Caco-2 (cell line): Measurements from ENCODE around the gene EAF1. TPM values are rescaled to one million over a fixed set of nuclear protein-coding genes. Genes with fewer than 3 reads are reported as not detected.

ENCODE experiments used
- BruUV-seq: library from RNA; stranded (reverse); fragments of 400-500 nt; replicated peaks from 2 replicates; lab custom pipeline; 2021; lab: Mats Ljungman, UMichigan
- CTCF ChIA-PET: fragments of 300-600 bp; sonication (Branson Sonifier 250); formaldehyde crosslinking; loops from one replicate; lab custom pipeline; 2022; ENCODE audit warnings: antibody characterized with exemption; lab: Charles Lee
- POLR2A ChIA-PET: fragments of 300-600 bp; sonication (Branson Sonifier 250); formaldehyde crosslinking; loops from one replicate; lab custom pipeline; 2022; ENCODE audit warnings: antibody characterized with exemption; lab: Charles Lee
- DNase-seq, 2 experiments: peaks; one replicate each; pipeline versions ENCODE4 v3.0.0 to v3.0.0-alpha.2; 2020 to 2022
- H3K27me3 ChIP-seq: replicated peaks from 2 replicates; pipeline ENCODE4 v1.6.0; 2011; ENCODE audit warnings: low read length; ENCODE audit not compliant: control insufficient read depth, insufficient read depth
- H3K36me3 ChIP-seq: 2 replicates; pipeline ENCODE4 v1.5.1; 2011; ENCODE audit warnings: low read length; ENCODE audit not compliant: control insufficient read depth, insufficient read depth
- H3K4me1 ChIP-seq: fragments of 250-450 bp; sonication (Bioruptor Pico); 2 replicates; pipeline ENCODE4 v1.5.1; 2020; ENCODE audit warnings: mild to moderate bottlenecking
- H3K4me3 ChIP-seq: 2 replicates; pipeline ENCODE4 v1.5.1; 2011; ENCODE audit warnings: low read depth, mild to moderate bottlenecking, control low read depth, low read length
- H3K9me3 ChIP-seq: fragments of 250-450 bp; sonication (Bioruptor Pico); 2 replicates; pipeline ENCODE4 v1.5.1; 2020; ENCODE audit warnings: mild to moderate bottlenecking, moderate library complexity
- H3K27ac Mint-ChIP-seq: one replicate; pipeline ENCODE4 v1.8.0; 2022; ENCODE audit warnings: mixed read lengths; ENCODE audit not compliant: unreplicated experiment
- H3K27me3 Mint-ChIP-seq: one replicate; pipeline ENCODE4 v1.8.0; 2022; ENCODE audit warnings: mixed read lengths; ENCODE audit not compliant: insufficient read depth, unreplicated experiment
- H3K36me3 Mint-ChIP-seq: one replicate; pipeline ENCODE4 v1.8.0; 2022; ENCODE audit warnings: mild to moderate bottlenecking, mixed read lengths; ENCODE audit not compliant: insufficient read depth, unreplicated experiment
- H3K4me1 Mint-ChIP-seq: one replicate; pipeline ENCODE4 v1.8.0; 2022; ENCODE audit warnings: low read depth, mixed read lengths; ENCODE audit not compliant: unreplicated experiment
- H3K4me3 Mint-ChIP-seq: one replicate; pipeline ENCODE4 v1.8.0; 2022; ENCODE audit warnings: mild to moderate bottlenecking, moderate library complexity, mixed read lengths; ENCODE audit not compliant: unreplicated experiment
- H3K9me3 Mint-ChIP-seq: one replicate; pipeline ENCODE4 v1.8.0; 2022; ENCODE audit warnings: mixed read lengths; ENCODE audit not compliant: unreplicated experiment
- intact Hi-C: fragments of 100-400 bp; cut with micrococcal nuclease; formaldehyde crosslinking; loops from one replicate; pipeline ENCODE4 v1.10.0; 2022; ENCODE audit not compliant: unreplicated experiment
- total RNA-seq: library from RNA; stranded (reverse); gene quantifications from 2 replicates; pipeline ENCODE4 v1.2.3, GENCODE V29; 2022
- TF ChIP-seq, protein P1 (sequence below), 2 experiments: fragments of 200-600 bp in 1 of 2; IDR thresholded peaks; 1 replicate in 1 of 2; 2 replicates in 1 of 2; pipeline versions ENCODE4 v1.5.1 to v1.8.0; 2011 to 2022; ENCODE audit warnings: antibody characterized with exemption in 1 of 2, control low read depth in 1 of 2, inconsistent platforms in 1 of 2, low read depth in 1 of 2, low read length in 1 of 2, mild to moderate bottlenecking in 1 of 2, moderate library complexity in 1 of 2; ENCODE audit not compliant: insufficient read depth in 1 of 2, severe bottlenecking in 1 of 2, unreplicated experiment in 1 of 2

EAF1 gene
- total RNA-seq, 1 experiment from 2014 or later: 33.5 TPM

DNA sequence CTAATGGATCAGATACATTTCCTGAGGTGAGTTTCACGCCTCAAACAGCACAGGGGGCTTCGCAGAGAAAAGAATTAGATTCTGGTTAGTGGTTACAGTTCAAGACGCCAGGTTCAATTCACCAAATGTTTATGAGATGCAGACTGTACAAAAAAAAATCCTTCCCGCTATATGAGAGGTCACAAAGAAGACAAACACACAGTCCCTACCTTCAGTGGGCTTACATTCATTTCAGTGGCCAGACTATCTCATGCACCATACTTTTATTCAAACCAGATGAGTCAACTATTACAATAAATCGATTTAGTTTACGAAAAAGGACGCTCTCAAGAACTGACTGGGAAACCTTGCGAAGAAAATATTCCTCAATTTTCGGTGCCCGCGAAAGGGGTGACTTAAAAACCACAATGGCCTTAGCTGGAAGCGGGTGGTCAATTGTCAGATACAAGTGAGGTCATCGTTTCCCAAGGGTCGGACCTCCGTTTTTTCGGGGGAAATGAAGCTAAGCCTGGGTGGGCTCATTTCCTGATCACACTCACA, 749 bp upstream of the EAF1 start:
- H3K4me1 Mint-ChIP-seq: no peaks in the 10 kb centered on the region
- H3K9me3 Mint-ChIP-seq: no peaks in the 10 kb centered on the region
- Histone ChIP-seq H3K9me3 (no peaks in the 10 kb centered on the region), H3K36me3 (no peaks in the 10 kb centered on the region), H3K4me3 (peak overlapping the region; percentile 93), H3K27me3 (no peaks in the 10 kb centered on the region), H3K4me1 (no peaks in the 10 kb centered on the region)
- ChIA-PET CTCF (no interaction called here), POLR2A (no interaction called here)
- H3K27me3 Mint-ChIP-seq: no peaks in the 10 kb centered on the region
- H3K36me3 Mint-ChIP-seq: peaks cover 23% of the 10 kb centered on the region
- H3K4me3 Mint-ChIP-seq: peak overlapping the region; percentile 94
- TF ChIP-seq, protein P1, sequence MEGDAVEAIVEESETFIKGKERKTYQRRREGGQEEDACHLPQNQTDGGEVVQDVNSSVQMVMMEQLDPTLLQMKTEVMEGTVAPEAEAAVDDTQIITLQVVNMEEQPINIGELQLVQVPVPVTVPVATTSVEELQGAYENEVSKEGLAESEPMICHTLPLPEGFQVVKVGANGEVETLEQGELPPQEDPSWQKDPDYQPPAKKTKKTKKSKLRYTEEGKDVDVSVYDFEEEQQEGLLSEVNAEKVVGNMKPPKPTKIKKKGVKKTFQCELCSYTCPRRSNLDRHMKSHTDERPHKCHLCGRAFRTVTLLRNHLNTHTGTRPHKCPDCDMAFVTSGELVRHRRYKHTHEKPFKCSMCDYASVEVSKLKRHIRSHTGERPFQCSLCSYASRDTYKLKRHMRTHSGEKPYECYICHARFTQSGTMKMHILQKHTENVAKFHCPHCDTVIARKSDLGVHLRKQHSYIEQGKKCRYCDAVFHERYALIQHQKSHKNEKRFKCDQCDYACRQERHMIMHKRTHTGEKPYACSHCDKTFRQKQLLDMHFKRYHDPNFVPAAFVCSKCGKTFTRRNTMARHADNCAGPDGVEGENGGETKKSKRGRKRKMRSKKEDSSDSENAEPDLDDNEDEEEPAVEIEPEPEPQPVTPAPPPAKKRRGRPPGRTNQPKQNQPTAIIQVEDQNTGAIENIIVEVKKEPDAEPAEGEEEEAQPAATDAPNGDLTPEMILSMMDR (IDR thresholded peaks at IDR 0.05; ENCODE audit: insufficient read depth in 1 of 2, low read depth in 1 of 2, low read length in 1 of 2, severe bottlenecking in 1 of 2, unreplicated experiment in 1 of 2): no peak
- DNase-seq: no peak
- TSS peak; percentile 39 for BruUV-seq
- intact Hi-C loops: no loop called here
- peak overlapping the region; percentile 92 for H3K27ac Mint-ChIP-seq

DNA sequence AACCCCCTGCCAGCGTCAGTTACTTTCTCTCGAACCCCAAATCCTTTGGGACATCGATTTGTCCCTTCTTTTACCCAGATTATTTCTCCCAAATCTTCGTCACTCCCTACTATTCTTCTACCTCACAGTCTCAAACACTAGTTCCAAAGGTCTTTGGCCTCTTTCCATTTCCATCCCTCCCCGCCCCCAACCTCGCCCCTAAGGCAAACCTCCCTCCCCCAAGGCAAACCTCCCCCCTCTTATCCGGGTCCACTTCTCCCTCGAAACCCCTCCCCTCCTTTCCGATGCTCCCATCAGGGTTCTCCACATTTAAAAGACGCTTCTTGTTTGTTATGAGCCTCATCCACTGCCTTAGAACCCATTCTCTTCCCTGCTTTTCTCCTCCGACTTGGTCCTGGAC, 583 bp downstream of the EAF1 start:
- intact Hi-C loops: loop anchor here (1.0 kb wide), 1 partner anchor 8 kb away; no protein-coding TSS in a partner anchor

DNA sequence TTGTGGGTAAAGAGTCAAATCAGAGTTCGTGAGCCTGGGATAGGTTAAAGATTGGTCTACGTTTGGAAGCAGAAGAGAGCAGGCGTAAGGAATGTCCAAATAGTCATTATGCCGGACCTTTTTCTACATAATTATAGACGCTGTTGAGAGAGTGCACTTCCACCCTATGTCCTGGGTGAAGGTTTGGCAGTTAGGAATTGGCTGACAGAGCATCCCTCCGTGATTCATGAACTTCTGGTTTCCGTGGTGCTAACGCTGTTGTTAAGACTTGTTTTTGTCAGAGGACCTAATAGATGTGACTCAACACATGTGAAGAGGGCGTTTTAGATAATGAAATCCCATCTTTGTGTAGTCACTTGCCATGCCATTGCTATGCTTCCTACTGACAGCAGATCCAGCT, 1.1 kb downstream of the EAF1 start:
- no peaks in the 10 kb centered on the region for H3K4me1 ChIP-seq
- H3K27ac Mint-ChIP-seq: peak overlapping the region; percentile 92
- peak overlapping the region; percentile 94 for H3K4me3 Mint-ChIP-seq
- TF ChIP-seq, protein P1 (IDR thresholded peaks at IDR 0.05; ENCODE audit: insufficient read depth in 1 of 2, low read depth in 1 of 2, low read length in 1 of 2, severe bottlenecking in 1 of 2, unreplicated experiment in 1 of 2): no peak
- TSS peak; percentile 42 for BruUV-seq
- no peaks in the 10 kb centered on the region for H3K27me3 Mint-ChIP-seq
- H3K9me3 Mint-ChIP-seq: no peaks in the 10 kb centered on the region
- ChIA-PET CTCF (no interaction called here), POLR2A (no interaction called here)
- DNase-seq: no peak
- peak overlapping the region; percentile 93 for H3K4me3 ChIP-seq
- intact Hi-C loops: loop anchor here (1.0 kb wide), 1 partner anchor 8 kb away; no protein-coding TSS in a partner anchor
- peaks cover 21% of the 10 kb centered on the region for H3K36me3 Mint-ChIP-seq
- H3K27me3 ChIP-seq: no peaks in the 10 kb centered on the region
- no peaks in the 10 kb centered on the region for H3K4me1 Mint-ChIP-seq
- no peaks in the 10 kb centered on the region for H3K9me3 ChIP-seq
- H3K36me3 ChIP-seq: no peaks in the 10 kb centered on the region

More for the DNA sequence above, 583 bp downstream of the EAF1 start:
- Mint-ChIP-seq H3K9me3 (no peaks in the 10 kb centered on the region), H3K4me1 (no peaks in the 10 kb centered on the region), H3K27me3 (no peaks in the 10 kb centered on the region), H3K36me3 (peaks cover 19% of the 10 kb centered on the region), H3K27ac (peak overlapping the region; percentile 92), H3K4me3 (peak overlapping the region; percentile 94)
- ChIA-PET POLR2A (no interaction called here), CTCF (no interaction called here)
- Histone ChIP-seq H3K27me3 (no peaks in the 10 kb centered on the region), H3K36me3 (no peaks in the 10 kb centered on the region), H3K4me3 (peak overlapping the region; percentile 93), H3K9me3 (no peaks in the 10 kb centered on the region), H3K4me1 (no peaks in the 10 kb centered on the region)
- TF ChIP-seq, protein P1 (IDR thresholded peaks at IDR 0.05; ENCODE audit: insufficient read depth in 1 of 2, low read depth in 1 of 2, low read length in 1 of 2, severe bottlenecking in 1 of 2, unreplicated experiment in 1 of 2): no peak
- DNase-seq: peak in 1 of 2 experiments; percentile 9
- BruUV-seq: no TSS peak
